ENCODE results near the gene ABCC2. TPM values are rescaled to one million over a fixed set of nuclear protein-coding genes. Genes with fewer than 3 reads are reported as not detected.

ABCC2 gene
- total and polyA plus RNA-seq, 2 of the 4 experiments (the other 2 are of a cell fraction), result 0.21 to 0.36 TPM

DNA sequence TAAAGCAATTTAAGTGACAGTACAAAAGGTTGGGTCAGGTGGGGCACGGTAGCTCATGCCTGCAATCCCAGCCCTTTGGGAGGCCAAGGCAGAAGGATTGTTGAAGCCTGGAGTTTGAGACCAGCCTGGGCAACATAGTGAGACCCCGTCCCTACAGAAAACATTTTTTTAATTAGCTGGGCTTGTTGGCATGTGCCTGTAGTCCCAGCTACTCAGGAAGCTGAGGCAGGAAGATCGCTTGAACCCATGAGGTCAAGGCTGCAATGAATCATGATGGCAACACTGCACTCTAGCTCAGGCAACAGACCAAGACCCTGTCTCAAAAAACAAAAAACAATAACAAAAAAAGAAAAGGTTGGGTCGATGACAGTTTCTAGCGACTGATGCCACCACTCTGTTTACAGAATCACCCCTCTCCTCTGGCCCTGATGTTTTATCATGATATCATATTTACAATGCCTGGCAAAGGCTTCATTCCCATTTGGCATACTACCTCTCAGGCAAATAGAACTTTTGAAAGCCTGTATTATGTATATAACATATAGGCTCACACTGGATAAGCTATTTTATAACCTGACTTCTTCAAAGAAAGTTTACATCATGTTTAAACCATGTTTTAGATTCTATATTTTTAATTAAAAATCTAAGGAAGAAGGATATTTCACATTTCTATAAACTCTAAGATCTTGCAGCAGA, 558 bp upstream of the ABCC2 start (continued):
- TF ChIP-seq RFX5 (IDR thresholded peaks at IDR 0.05; ENCODE audit: low read depth, low read length), result no peak

- no peak overlapping the region for H3K4me3 ChIP-seq (ENCODE audit: insufficient read depth, low read depth, low read length)
- no peaks in the 10 kb centered on the region for H3K9me3 ChIP-seq (ENCODE audit: control insufficient read depth, insufficient read depth, low read length)
- ATAC-seq (ENCODE audit: low read depth) (peak; percentile 54), DNase-seq (peak; percentile 90)
- H3K4me1 ChIP-seq (ENCODE audit: control insufficient read depth, insufficient read depth, low read length), result peaks cover 20% of the 10 kb centered on the region
- H2BK120ac ChIP-seq (ENCODE audit: low read depth, low read length), result peak overlapping the region; percentile 95
- H2AK9ac ChIP-seq (replicated peaks; ENCODE audit: low read depth, low read length, poor library complexity), result peak overlapping the region; percentile 70
- peak overlapping the region; percentile 63 for H3K18ac ChIP-seq (ENCODE audit: low read depth, low read length)
- WGBS, 2 experiments (ENCODE audit: extremely low coverage in 2 of 2, insufficient read length in 1 of 2), result 57% methylated on average over 3 of the region's 7 CpGs; no CpG with 5 or more reads in 1 of the 2 experiments
- no peak overlapping the region for H3K9ac ChIP-seq (ENCODE audit: low read depth, low read length)
- CTCF ChIA-PET, result no interaction called here
- H3K4me2 ChIP-seq (ENCODE audit: low read depth, low read length), result peak overlapping the region; percentile 19; the same call in 1 of the 2 replicates
- H4K20me1 ChIP-seq (ENCODE audit: insufficient read depth, low read length), result no peaks in the 10 kb centered on the region
- H3K79me1 ChIP-seq (ENCODE audit: low read depth in 1 of 2, low read length in 2 of 2), result no peaks in the 10 kb centered on the region
- peaks cover 7% of the 10 kb centered on the region for H3K9me1 ChIP-seq (ENCODE audit: insufficient read depth, low read length)
- peak overlapping the region; percentile 72 for H2AFZ ChIP-seq (replicated peaks; ENCODE audit: low read length, poor library complexity)
- H3K4ac ChIP-seq (ENCODE audit: low read depth, low read length), result peak overlapping the region; percentile 84
- peak overlapping the region; percentile 83 for H3K14ac ChIP-seq (replicated peaks; ENCODE audit: low read depth, low read length)
- peak overlapping the region; percentile 96 for H2BK20ac ChIP-seq (ENCODE audit: low read depth, low read length)
- POLR2A ChIA-PET (ENCODE audit: unreplicated experiment), result no interaction called here
- H3K36me3 ChIP-seq (ENCODE audit: control insufficient read depth, insufficient read depth, low read length), result no peaks in the 10 kb centered on the region
- peak overlapping the region; percentile 83 for H3K27ac ChIP-seq (ENCODE audit: insufficient read depth, low read length)
- H2AK5ac ChIP-seq (ENCODE audit: low read depth, low read length), result peak overlapping the region; percentile 82
- intact Hi-C loops (cut with micrococcal nuclease) (loop anchor here (5.0 kb wide), 2 partner anchors 48 to 52 kb away; partner anchors contain the start of genes COX15 and CUTC), dilution Hi-C loops (cut with HindIII; ENCODE audit: low sequenced_read_pairs, unreplicated experiment) (no loop called here), in situ Hi-C loops (cut with MboI; ENCODE audit: low sequenced_read_pairs) (no loop called here)
- H2BK5ac ChIP-seq (ENCODE audit: low read depth, low read length, poor library complexity, severe bottlenecking), result peak overlapping the region; percentile 95
- H3K27me3 ChIP-seq (ENCODE audit: control insufficient read depth, insufficient read depth, low read length), result no peaks in the 10 kb centered on the region
- H4K8ac ChIP-seq (ENCODE audit: low read depth in 2 of 2, low read length in 2 of 2), result peak overlapping the region; percentile 28 to 74
- H2BK15ac ChIP-seq (ENCODE audit: low read depth, low read length), result peak overlapping the region; percentile 49
- H3K23ac ChIP-seq (ENCODE audit: low read depth, low read length), result peak overlapping the region; percentile 69
- H4K91ac ChIP-seq (ENCODE audit: insufficient read depth, low read depth, low read length), result peak overlapping the region; percentile 88
- peak overlapping the region; percentile 70 for H4K5ac ChIP-seq (ENCODE audit: low read depth, low read length)
- H3K56ac ChIP-seq (ENCODE audit: extremely low read depth, insufficient read depth, low read length), result peak overlapping the region; percentile 44
- BruUV-seq (replicated peaks), result no TSS peak
- TF ChIP-seq MAZ (IDR thresholded peaks at IDR 0.05; ENCODE audit: borderline replicate concordance, low read depth, low read length), result no peak
- TF ChIP-seq CEBPB (IDR thresholded peaks at IDR 0.05; ENCODE audit: low read depth, low read length), result no peak
- TF ChIP-seq CHD1 (IDR thresholded peaks at IDR 0.05; ENCODE audit: low read depth, low read length), result no peak
- no peak for TF ChIP-seq RCOR1 (IDR thresholded peaks at IDR 0.05; ENCODE audit: insufficient replicate concordance, low read length)
- TF ChIP-seq MAFK (IDR thresholded peaks at IDR 0.05; ENCODE audit: low read depth, low read length), result peak; percentile 52
- TF ChIP-seq, protein P1, sequence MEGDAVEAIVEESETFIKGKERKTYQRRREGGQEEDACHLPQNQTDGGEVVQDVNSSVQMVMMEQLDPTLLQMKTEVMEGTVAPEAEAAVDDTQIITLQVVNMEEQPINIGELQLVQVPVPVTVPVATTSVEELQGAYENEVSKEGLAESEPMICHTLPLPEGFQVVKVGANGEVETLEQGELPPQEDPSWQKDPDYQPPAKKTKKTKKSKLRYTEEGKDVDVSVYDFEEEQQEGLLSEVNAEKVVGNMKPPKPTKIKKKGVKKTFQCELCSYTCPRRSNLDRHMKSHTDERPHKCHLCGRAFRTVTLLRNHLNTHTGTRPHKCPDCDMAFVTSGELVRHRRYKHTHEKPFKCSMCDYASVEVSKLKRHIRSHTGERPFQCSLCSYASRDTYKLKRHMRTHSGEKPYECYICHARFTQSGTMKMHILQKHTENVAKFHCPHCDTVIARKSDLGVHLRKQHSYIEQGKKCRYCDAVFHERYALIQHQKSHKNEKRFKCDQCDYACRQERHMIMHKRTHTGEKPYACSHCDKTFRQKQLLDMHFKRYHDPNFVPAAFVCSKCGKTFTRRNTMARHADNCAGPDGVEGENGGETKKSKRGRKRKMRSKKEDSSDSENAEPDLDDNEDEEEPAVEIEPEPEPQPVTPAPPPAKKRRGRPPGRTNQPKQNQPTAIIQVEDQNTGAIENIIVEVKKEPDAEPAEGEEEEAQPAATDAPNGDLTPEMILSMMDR (conservative IDR thresholded peaks at IDR 0.05; ENCODE audit: low read depth, low read length), result no peak
- TF ChIP-seq USF2 (IDR thresholded peaks at IDR 0.05; ENCODE audit: low read depth, low read length), result no peak
- no peak for TF ChIP-seq SMC3 (IDR thresholded peaks at IDR 0.05; ENCODE audit: low read depth, low read length)
- no peak for TF ChIP-seq MXI1 (IDR thresholded peaks at IDR 0.05; ENCODE audit: borderline replicate concordance, low read depth, low read length)
- TF ChIP-seq BHLHE40 (IDR thresholded peaks at IDR 0.05; ENCODE audit: low read depth, low read length), result no peak
Measured at GRCh38 chr10:99784016-99784726, 1.7 kb downstream of the ABCC2 start.

Data from IMR-90 (cell line).